GM19238 (cell line): Measurements from ENCODE around the gene BANP.
"Not testable (repeated sequence)": the region's sequence is repeated elsewhere in the genome, so short reads cannot be mapped to it uniquely, and the experiment has no call there.

Experiments used
- DNase-seq: peaks from one replicate; pipeline ENCODE4 v3.0.0; 2011; ENCODE audit warnings: low spot score; ENCODE audit not compliant: insufficient read length

Gene BANP

GRCh38 chr16:88083582-88083981 lies 132.3 kb downstream of the BANP start:
- DNase-seq, result no peak

- no peak for DNase-seq
Measured at GRCh38 chr16:88084881-88085280, 133.6 kb downstream of the BANP start.

GRCh38 chr16:88086571-88087516 lies 135.6 kb downstream of the BANP start:
- no peak for DNase-seq

GRCh38 chr16:88087517-88087877 lies 136.3 kb downstream of the BANP start:
- no peak for DNase-seq

GRCh38 chr16:88088161-88088581 lies 136.9 kb downstream of the BANP start:
- DNase-seq, result no peak

GRCh38 chr16:88088611-88089010 lies 137.4 kb downstream of the BANP start:
- not testable (repeated sequence) for DNase-seq

- DNase-seq, result not testable (repeated sequence)
Measured at GRCh38 chr16:88089071-88089470, 137.8 kb downstream of the BANP start.

- DNase-seq, result not testable (repeated sequence)
Measured at GRCh38 chr16:88089632-88090376, 138.6 kb downstream of the BANP start.

GRCh38 chr16:88090377-88091175 lies 139.3 kb downstream of the BANP start:
- not testable (repeated sequence) for DNase-seq

GRCh38 chr16:88091221-88091971 lies 140.2 kb downstream of the BANP start:
- DNase-seq, result not testable (repeated sequence)

- DNase-seq, result not testable (repeated sequence)
Measured at GRCh38 chr16:88091972-88092302, 140.7 kb downstream of the BANP start.

- not testable (repeated sequence) for DNase-seq
Measured at GRCh38 chr16:88092791-88093555, 141.7 kb downstream of the BANP start.

GRCh38 chr16:88093556-88094252 lies 142.5 kb downstream of the BANP start:
- DNase-seq, result not testable (repeated sequence)

- not testable (repeated sequence) for DNase-seq
Measured at GRCh38 chr16:88094253-88094575, 143.0 kb downstream of the BANP start.

GRCh38 chr16:88094900-88095299 lies 143.7 kb downstream of the BANP start:
- DNase-seq, result not testable (repeated sequence)

GRCh38 chr16:88096659-88097058 lies 145.4 kb downstream of the BANP start:
- not testable (repeated sequence) for DNase-seq

GRCh38 chr16:88098731-88099562 lies 147.7 kb downstream of the BANP start:
- DNase-seq, result not testable (repeated sequence)

- DNase-seq, result no peak
Measured at GRCh38 chr16:88099563-88099890, 148.3 kb downstream of the BANP start.

GRCh38 chr16:88099956-88100355 lies 148.7 kb downstream of the BANP start:
- not testable (repeated sequence) for DNase-seq
